Vagina (tissue), 2 donors: ENCODE measurements around the gene ARMC8. TPM values are rescaled to one million over a fixed set of nuclear protein-coding genes. Genes with fewer than 3 reads are reported as not detected.

ENCODE experiments used
- DNase-seq, 2 donors: peaks; one replicate each; pipeline ENCODE4 v3.0.0-alpha.2; 2017; ENCODE audit errors: extremely low spot score in 2 of 2
- H3K27ac ChIP-seq: fragments of 200-600 bp; sonication (generic); one replicate; pipeline ENCODE4 v1.5.1; 2019
- H3K27me3 ChIP-seq: fragments of 200-600 bp; sonication (generic); one replicate; pipeline ENCODE4 v1.5.1; 2019
- H3K36me3 ChIP-seq, 2 donors: fragments of 200-600 bp; sonication (generic); one replicate each; pipeline ENCODE4 v1.5.1; 2017 to 2019
- H3K4me1 ChIP-seq: fragments of 200-600 bp; sonication (generic); one replicate; pipeline ENCODE4 v1.5.1; 2019
- H3K4me3 ChIP-seq, 2 donors: fragments of 200-600 bp; sonication (generic); 1 replicate in 1 of 2; 2 replicates in 1 of 2; pipeline ENCODE4 v1.5.1; 2016 to 2019
- H3K9me3 ChIP-seq: fragments of 200-600 bp; sonication (generic); one replicate; pipeline ENCODE4 v1.5.1; 2019
- CTCF ChIP-seq, 3 experiments: fragments of 450-650 bp in 2 of 3; fragments of 200-600 bp in 1 of 3; sonication (generic) in 1 of 3; IDR thresholded peaks; one replicate each; pipeline ENCODE4 v1.5.1; 2017 to 2019; ENCODE audit warnings: antibody characterized with exemption in 3 of 3, mild to moderate bottlenecking in 2 of 3, moderate library complexity in 2 of 3
- POLR2A ChIP-seq, 2 donors: fragments of 450-650 bp; IDR thresholded peaks; one replicate each; pipeline ENCODE4 v1.6.1; 2017; ENCODE audit warnings: antibody characterized with exemption in 2 of 2, mild to moderate bottlenecking in 2 of 2, moderate library complexity in 2 of 2
- POLR2AphosphoS5 ChIP-seq, 2 donors: sonication (generic); formaldehyde crosslinking; IDR thresholded peaks; one replicate each; pipeline ENCODE4 v1.9.0; 2017; ENCODE audit warnings: antibody characterized with exemption in 2 of 2, mild to moderate bottlenecking in 2 of 2, low read depth in 1 of 2; ENCODE audit not compliant: insufficient read depth in 1 of 2
- intact Hi-C: fragments of 100-400 bp; cut with DNase I; formaldehyde crosslinking; loops from one replicate; pipeline ENCODE4 v1.15.1; 2023
- total RNA-seq: library from RNA; depleted of rRNA; stranded (reverse); fragments of >200 nt; gene quantifications from one replicate; pipeline ENCODE4 v1.2.3, GENCODE V29; 2016

The ARMC8 gene
- total RNA-seq, 1 donor from 2014 or later: 55.0 TPM

GRCh38 chr3:138331143-138331894 lies 144.2 kb downstream of the ARMC8 start:
- intact Hi-C loops: no loop called here

GRCh38 chr3:138332472-138333073 lies 145.5 kb downstream of the ARMC8 start:
- Histone ChIP-seq H3K4me3 (no peak overlapping the region), H3K4me1 (peaks cover 22% of the 10 kb centered on the region), H3K9me3 (no peaks in the 10 kb centered on the region), H3K27ac (no peak overlapping the region), H3K27me3 (no peaks in the 10 kb centered on the region), H3K36me3 (no peaks in the 10 kb centered on the region)
- intact Hi-C loops: no loop called here
- peak in 1 of 2 donors; percentile 34 for DNase-seq
- TF ChIP-seq POLR2A (IDR thresholded peaks at IDR 0.05) (no peak), POLR2AphosphoS5 (IDR thresholded peaks at IDR 0.05; ENCODE audit: insufficient read depth in 1 of 2, low read depth in 1 of 2) (no peak), CTCF (IDR thresholded peaks at IDR 0.05) (peak in 2 of 3 experiments; percentile 18 to 53)

More at GRCh38 chr3:138331143-138331894, 144.2 kb downstream of the ARMC8 start:
- TF ChIP-seq POLR2AphosphoS5 (IDR thresholded peaks at IDR 0.05; ENCODE audit: insufficient read depth in 1 of 2, low read depth in 1 of 2): no peak
- no peak for TF ChIP-seq CTCF (IDR thresholded peaks at IDR 0.05)
- no peak for TF ChIP-seq POLR2A (IDR thresholded peaks at IDR 0.05)
- Histone ChIP-seq H3K27ac (no peak overlapping the region), H3K27me3 (no peaks in the 10 kb centered on the region), H3K9me3 (no peaks in the 10 kb centered on the region), H3K36me3 (no peaks in the 10 kb centered on the region), H3K4me3 (no peak overlapping the region), H3K4me1 (peaks cover 22% of the 10 kb centered on the region)
- DNase-seq: peak in 1 of 2 donors; percentile 54

GRCh38 chr3:138334608-138335007 lies 147.5 kb downstream of the ARMC8 start:
- DNase-seq: peak in 1 of 2 donors; percentile 49
- H3K36me3 ChIP-seq: no peaks in the 10 kb centered on the region
- intact Hi-C loops: no loop called here
- H3K27ac ChIP-seq: no peak overlapping the region
- TF ChIP-seq CTCF (IDR thresholded peaks at IDR 0.05) (no peak), POLR2AphosphoS5 (IDR thresholded peaks at IDR 0.05; ENCODE audit: insufficient read depth in 1 of 2, low read depth in 1 of 2) (no peak), POLR2A (IDR thresholded peaks at IDR 0.05) (no peak)
- H3K4me3 ChIP-seq: no peak overlapping the region
- no peaks in the 10 kb centered on the region for H3K9me3 ChIP-seq
- peaks cover 4% of the 10 kb centered on the region for H3K4me1 ChIP-seq
- H3K27me3 ChIP-seq: no peaks in the 10 kb centered on the region

GRCh38 chr3:138336454-138336999 lies 149.4 kb downstream of the ARMC8 start:
- Histone ChIP-seq H3K27me3 (no peaks in the 10 kb centered on the region), H3K27ac (no peak overlapping the region), H3K36me3 (no peaks in the 10 kb centered on the region), H3K9me3 (no peaks in the 10 kb centered on the region), H3K4me3 (no peak overlapping the region), H3K4me1 (no peaks in the 10 kb centered on the region)
- intact Hi-C loops: no loop called here
- TF ChIP-seq POLR2A (IDR thresholded peaks at IDR 0.05) (no peak), CTCF (IDR thresholded peaks at IDR 0.05) (no peak), POLR2AphosphoS5 (IDR thresholded peaks at IDR 0.05; ENCODE audit: insufficient read depth in 1 of 2, low read depth in 1 of 2) (no peak)
- no peak for DNase-seq
